ENCODE data around the gene ZNF212. TPM values are rescaled to one million over a fixed set of nuclear protein-coding genes. Genes with fewer than 3 reads are reported as not detected.

Gene ZNF212
- total RNA-seq, result 10 to 100 TPM; 11.5 to 19.9 TPM

DNA sequence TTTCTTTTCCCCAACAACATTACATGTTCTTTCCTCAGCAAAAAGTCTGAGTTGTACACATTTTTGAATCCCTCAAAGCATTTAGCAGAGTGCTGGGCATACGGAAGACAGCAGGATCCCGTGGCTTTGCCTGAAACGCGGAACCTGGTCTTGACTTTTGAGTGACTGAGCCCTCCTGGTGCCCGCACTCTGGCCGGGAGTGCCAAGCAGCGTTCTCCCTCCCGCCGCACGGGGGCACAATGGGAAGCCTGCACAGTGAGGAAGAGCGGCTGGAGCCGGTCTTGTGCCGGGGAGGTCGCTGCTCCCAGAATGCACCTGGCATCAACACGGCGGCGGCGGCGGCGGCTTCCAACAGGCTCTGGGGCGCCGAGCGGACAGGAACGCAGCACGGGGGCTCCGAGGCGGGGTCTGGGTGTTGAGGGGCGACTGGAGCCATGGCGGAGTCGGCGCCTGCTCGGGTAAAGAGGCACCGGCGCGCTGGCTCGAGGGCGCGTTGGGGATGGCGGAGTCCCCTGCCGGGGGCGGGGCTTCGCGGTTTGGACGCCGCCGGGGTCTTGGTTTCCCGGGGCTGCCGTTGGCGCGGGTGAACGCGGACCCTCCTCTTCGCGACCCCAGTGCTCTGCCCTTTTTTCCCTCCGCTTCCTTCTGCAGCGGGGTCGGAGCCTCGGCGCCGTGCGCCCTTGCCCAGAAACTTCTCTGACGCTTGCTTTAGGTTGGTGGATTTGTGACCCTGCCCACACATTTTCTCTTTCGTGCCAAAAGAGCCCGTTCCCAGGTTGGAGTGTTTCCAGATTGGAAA, at the start of gene ZNF212:
ZNF212 (plus strand) TSS at position 307 of the 799 bp plus-strand sequence; CDS start at position 435, 128 bp downstream.
- Mint-ChIP-seq H3K27ac (peak within 1 kb of the TSS; percentile 75 to 91), H3K9me3 (no peaks in the 10 kb centered on the region), H3K4me1 (ENCODE audit: low read depth in 2 of 2) (peaks cover 23 to 27% of the 10 kb centered on the region in 2 donors), H3K4me3 (peak within 1 kb of the TSS; percentile 96), H3K36me3 (peaks cover 8% of the 10 kb centered on the region), H3K27me3 (peaks cover 4 to 6% of the 10 kb centered on the region in 2 donors)
- peak; percentile 91 for DNase-seq (ENCODE audit: low spot score)
- ATAC-seq, result peak; percentile 100

DNA sequence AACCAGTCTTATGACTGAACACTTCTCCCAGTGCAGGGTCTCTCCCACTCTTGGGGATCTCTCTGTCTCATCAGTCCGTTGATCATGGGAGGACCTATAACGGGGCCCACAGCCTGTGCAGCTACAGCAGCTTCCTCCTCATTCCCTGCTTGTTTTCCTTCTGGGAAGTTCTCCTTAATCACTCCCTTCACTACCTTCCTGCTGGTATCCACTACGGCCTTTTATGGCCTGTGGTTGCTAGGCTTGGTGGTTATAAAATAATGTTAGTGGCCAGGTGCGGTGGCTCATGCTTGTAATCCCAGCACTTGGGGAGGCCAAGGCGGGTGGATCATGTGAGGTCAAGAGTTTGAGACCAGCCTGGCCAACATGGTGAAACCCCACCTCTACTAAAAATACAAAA, 47.6 kb upstream of the ZNF212 start:
- no peaks in the 10 kb centered on the region for H3K36me3 Mint-ChIP-seq

DNA sequence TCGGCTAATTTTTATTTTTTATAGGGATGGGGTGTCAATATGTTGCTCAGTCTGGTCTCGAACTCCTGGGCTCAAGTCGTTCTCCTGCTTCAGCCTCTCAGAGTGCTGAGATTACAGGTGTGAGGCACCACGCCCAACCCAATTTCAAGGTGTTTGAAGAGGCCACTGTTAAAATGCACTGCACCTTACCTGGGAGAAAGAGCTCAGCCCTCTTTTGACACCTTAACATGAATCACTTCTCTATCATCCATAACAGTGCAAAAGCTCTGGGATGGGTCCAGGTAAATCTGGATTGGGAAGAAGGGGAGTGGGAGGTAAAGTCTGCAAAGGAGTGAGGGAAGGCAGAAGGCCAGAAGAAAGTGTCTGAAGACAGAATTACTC, 44.7 kb upstream of the ZNF212 start:
- Mint-ChIP-seq H3K36me3 (peaks cover 10% of the 10 kb centered on the region), H3K4me1 (ENCODE audit: low read depth in 2 of 2) (peaks cover 37 to 47% of the 10 kb centered on the region in 2 donors), H3K27ac (peak overlapping the region in 1 of 2 donors; percentile 81), H3K27me3 (no peaks in the 10 kb centered on the region), H3K4me3 (peak overlapping the region; percentile 81), H3K9me3 (no peaks in the 10 kb centered on the region)
- DNase-seq (ENCODE audit: low spot score) (no peak), ATAC-seq (no peak)

More for the DNA sequence above, 47.6 kb upstream of the ZNF212 start:
- DNase-seq (ENCODE audit: low spot score) (no peak), ATAC-seq (no peak)
- Mint-ChIP-seq H3K27ac (peak overlapping the region in 1 of 2 donors; percentile 89), H3K4me1 (ENCODE audit: low read depth in 2 of 2) (peaks cover 14 to 41% of the 10 kb centered on the region in 2 donors), H3K4me3 (no peak overlapping the region), H3K9me3 (no peaks in the 10 kb centered on the region), H3K27me3 (no peaks in the 10 kb centered on the region)

DNA sequence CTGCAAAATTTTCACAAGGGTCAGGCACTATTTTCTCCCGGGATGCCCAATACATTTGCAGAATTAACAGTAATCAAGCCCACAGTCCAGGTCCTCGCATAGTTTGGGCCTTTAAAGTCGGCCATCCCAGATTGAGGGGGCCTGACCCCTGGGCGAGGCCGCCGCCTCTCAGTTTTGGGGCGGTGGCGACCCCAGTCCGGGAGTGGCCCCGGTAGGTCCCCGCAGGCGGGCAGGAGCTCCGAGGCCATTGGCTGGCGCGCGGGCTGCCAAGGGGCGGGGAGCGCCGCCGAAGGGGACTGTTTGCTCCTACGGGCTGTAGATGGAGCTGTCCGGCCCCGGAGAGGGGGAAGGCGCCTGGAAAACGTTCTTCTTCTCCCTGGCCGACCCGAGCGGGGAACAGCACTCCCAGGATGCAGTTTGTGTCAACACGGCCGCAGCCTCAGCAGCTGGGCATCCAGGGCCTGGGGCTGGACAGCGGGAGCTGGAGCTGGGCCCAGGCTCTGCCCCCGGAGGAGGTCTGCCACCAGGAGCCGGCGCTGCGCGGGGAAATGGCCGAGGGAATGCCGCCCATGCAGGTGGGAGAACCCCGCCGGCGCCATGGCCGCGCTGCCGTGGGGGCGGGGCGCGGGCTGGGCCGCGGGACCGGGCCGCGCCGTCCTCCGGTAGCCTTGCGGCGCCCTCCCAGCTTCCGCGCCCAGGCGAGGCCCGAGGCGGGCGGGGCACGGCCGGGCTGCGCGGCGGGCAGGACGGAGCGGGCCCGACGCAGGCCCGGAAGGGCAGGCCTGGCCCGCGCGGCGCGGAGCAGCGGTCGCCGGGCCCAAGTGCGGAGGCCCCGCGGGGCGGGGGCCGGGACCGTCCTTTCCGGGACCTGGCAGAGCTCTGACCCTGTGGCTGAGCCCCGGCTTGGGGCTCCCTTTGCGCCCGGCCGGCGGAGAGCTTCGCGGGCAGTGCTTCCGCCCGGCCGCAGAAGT, 44.0 kb upstream of the ZNF212 start, which contains the start of gene ZNF282:
ZNF282 (plus strand) TSS at position 367 of the 971 bp plus-strand sequence; CDS start at position 411, 44 bp downstream.
- ATAC-seq (peak; percentile 92), DNase-seq (ENCODE audit: low spot score) (peak; percentile 90)
- peak within 1 kb of the TSS; percentile 89 to 90 for H3K27ac Mint-ChIP-seq
- no peaks in the 10 kb centered on the region for H3K27me3 Mint-ChIP-seq
- H3K4me3 Mint-ChIP-seq, result peak within 1 kb of the TSS; percentile 90
- peaks cover 17% of the 10 kb centered on the region for H3K36me3 Mint-ChIP-seq
- no peaks in the 10 kb centered on the region for H3K9me3 Mint-ChIP-seq
- H3K4me1 Mint-ChIP-seq (ENCODE audit: low read depth in 2 of 2), result peaks cover 42 to 45% of the 10 kb centered on the region in 2 donors

GRCh38 chr7:149196151-149196704, 43.2 kb upstream of the ZNF212 start:
- Mint-ChIP-seq H3K36me3 (peaks cover 24% of the 10 kb centered on the region), H3K27me3 (no peaks in the 10 kb centered on the region), H3K4me3 (peak overlapping the region; percentile 90), H3K4me1 (ENCODE audit: low read depth in 2 of 2) (peaks cover 44 to 48% of the 10 kb centered on the region in 2 donors), H3K9me3 (no peaks in the 10 kb centered on the region), H3K27ac (peak overlapping the region; percentile 89 to 90)
- DNase-seq (ENCODE audit: low spot score) (no peak), ATAC-seq (peak; percentile 3 to 29)

DNA sequence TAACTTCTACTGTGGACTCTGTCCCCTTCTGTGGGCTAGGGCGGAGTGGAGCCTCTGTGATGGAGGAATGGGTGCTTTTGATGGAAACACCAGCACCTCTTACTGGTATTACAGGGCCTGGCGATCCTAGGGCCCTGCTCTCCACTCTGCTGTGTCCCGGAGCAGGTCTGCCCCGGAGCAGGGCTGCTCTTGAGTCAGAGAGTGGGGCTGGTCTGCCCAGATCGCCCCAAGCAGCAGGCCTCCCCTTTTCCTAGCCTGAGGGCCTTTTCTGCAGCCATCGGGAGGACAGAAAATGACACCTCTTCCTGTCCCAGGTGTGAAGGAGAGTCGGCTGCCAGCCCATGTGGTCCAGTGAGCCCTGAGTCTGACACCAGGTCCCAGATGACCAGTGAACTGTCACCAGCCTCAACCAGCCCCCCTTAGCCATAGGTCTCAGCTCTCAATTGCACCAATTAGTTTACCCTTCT, 42.7 kb upstream of the ZNF212 start:
- H3K27ac Mint-ChIP-seq, result peak overlapping the region; percentile 89 to 90
- no peaks in the 10 kb centered on the region for H3K9me3 Mint-ChIP-seq
- peaks cover 28% of the 10 kb centered on the region for H3K36me3 Mint-ChIP-seq
- peaks cover 43 to 52% of the 10 kb centered on the region in 2 donors for H3K4me1 Mint-ChIP-seq (ENCODE audit: low read depth in 2 of 2)
- no peak for DNase-seq (ENCODE audit: low spot score)
- H3K4me3 Mint-ChIP-seq, result peak overlapping the region; percentile 90
- peak in 1 of 2 donors; percentile 40 for ATAC-seq
- no peaks in the 10 kb centered on the region for H3K27me3 Mint-ChIP-seq

DNA sequence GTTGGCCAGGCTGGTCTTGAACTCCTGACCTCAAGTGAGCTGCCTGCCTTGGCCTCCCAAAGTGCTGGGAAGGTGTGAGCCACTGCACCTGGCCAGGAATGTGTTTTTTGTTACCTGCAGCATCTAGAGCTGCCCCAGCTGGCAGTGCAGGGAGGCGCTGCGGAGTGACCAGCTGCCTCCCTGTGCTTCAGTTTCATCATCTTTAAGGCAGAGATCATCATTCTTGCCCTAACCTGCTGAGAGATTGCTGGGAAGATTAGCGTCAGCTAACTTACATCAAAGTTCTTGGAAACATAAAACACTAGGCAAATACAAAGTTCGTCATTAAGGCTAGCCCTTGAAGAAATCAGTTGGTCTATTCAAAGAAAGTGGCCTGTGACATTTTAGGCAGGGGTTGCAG, 41.8 kb upstream of the ZNF212 start:
- H3K27me3 Mint-ChIP-seq, result no peaks in the 10 kb centered on the region
- H3K27ac Mint-ChIP-seq, result peak overlapping the region; percentile 89 to 90
- H3K4me3 Mint-ChIP-seq, result peak overlapping the region; percentile 90

GRCh38 chr7:149198161-149198816, 41.2 kb upstream of the ZNF212 start:
- DNase-seq (ENCODE audit: low spot score) (no peak), ATAC-seq (no peak)
- peak overlapping the region in 1 of 2 donors; percentile 47 for H3K27ac Mint-ChIP-seq
- no peaks in the 10 kb centered on the region for H3K27me3 Mint-ChIP-seq
- H3K4me3 Mint-ChIP-seq, result no peak overlapping the region
- H3K36me3 Mint-ChIP-seq, result peaks cover 32% of the 10 kb centered on the region
- no peaks in the 10 kb centered on the region for H3K9me3 Mint-ChIP-seq
- H3K4me1 Mint-ChIP-seq (ENCODE audit: low read depth in 2 of 2), result peaks cover 50 to 64% of the 10 kb centered on the region in 2 donors

More for the DNA sequence above, 41.8 kb upstream of the ZNF212 start:
- H3K4me1 Mint-ChIP-seq (ENCODE audit: low read depth in 2 of 2), result peaks cover 43 to 58% of the 10 kb centered on the region in 2 donors
- no peak for DNase-seq (ENCODE audit: low spot score)
- H3K9me3 Mint-ChIP-seq, result no peaks in the 10 kb centered on the region
- ATAC-seq, result no peak
- peaks cover 32% of the 10 kb centered on the region for H3K36me3 Mint-ChIP-seq

DNA sequence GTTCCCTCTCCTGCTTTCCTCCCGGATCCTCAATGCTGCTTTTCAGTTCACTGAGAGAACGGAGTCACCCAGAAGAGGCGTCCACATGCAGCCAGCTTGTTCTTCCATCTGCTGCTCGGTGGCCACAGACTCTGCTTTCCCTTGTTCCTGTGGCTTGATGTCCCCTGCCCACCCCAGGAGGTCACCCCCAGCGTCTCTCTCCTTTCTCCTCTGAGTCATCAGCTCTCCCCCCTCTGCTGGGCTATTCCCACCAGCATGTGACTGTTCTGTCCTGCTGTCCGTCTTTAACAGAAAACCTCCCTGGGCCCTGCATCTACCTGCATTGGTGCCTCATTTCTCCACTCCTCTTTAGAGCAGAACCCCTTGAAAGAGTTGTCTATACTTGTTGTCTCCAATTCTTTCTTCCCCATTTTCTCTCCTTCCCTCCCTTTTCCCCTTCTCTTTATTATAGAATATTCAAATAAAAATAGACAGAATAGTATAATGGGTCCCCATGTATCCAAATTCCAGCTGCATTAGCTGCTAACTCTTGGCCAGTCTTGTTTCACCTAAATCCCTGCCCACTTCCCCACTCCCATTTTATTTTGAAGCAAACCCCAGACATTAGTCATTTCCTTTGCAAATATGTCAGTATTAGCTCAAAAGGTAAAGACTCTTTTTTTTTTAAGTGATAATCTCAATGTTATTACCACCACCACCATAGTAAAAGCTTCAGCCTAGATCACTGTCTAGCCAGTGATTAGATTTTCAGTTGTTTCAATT, 40.0 kb upstream of the ZNF212 start:
- Mint-ChIP-seq H3K36me3 (peaks cover 41% of the 10 kb centered on the region), H3K27me3 (no peaks in the 10 kb centered on the region), H3K27ac (peak overlapping the region; percentile 60 to 91), H3K4me1 (ENCODE audit: low read depth in 2 of 2) (peaks cover 57 to 73% of the 10 kb centered on the region in 2 donors), H3K9me3 (no peaks in the 10 kb centered on the region), H3K4me3 (peak overlapping the region; percentile 67)
- ATAC-seq (no peak), DNase-seq (ENCODE audit: low spot score) (no peak)

DNA sequence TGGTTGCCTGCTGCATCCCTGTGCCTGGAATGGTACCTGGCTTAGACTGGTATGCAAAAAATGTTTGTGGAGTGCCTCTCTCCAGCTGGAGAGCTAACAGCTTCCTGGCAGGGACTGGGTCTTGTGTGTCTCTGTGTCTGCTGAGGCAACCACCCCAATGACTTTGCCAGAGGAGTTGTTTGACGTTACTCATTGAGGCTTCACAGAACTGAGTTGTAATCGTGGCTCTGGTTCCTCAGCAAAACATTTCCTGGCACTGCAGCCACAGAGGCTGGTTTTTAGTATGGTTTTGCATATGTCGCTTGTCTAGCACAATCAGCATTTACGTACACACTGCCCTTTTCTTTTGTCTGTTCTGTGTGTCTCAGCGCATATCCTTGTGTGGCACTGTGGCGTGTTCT, 36.6 kb upstream of the ZNF212 start:
- DNase-seq (ENCODE audit: low spot score) (no peak), ATAC-seq (peak; percentile 88 to 90)
- H3K36me3 Mint-ChIP-seq, result peaks cover 54% of the 10 kb centered on the region
- no peaks in the 10 kb centered on the region for H3K27me3 Mint-ChIP-seq
- no peaks in the 10 kb centered on the region for H3K9me3 Mint-ChIP-seq
- H3K27ac Mint-ChIP-seq, result peak overlapping the region; percentile 91 to 93
- peaks cover 50 to 53% of the 10 kb centered on the region in 2 donors for H3K4me1 Mint-ChIP-seq (ENCODE audit: low read depth in 2 of 2)
- peak overlapping the region; percentile 65 for H3K4me3 Mint-ChIP-seq

DNA sequence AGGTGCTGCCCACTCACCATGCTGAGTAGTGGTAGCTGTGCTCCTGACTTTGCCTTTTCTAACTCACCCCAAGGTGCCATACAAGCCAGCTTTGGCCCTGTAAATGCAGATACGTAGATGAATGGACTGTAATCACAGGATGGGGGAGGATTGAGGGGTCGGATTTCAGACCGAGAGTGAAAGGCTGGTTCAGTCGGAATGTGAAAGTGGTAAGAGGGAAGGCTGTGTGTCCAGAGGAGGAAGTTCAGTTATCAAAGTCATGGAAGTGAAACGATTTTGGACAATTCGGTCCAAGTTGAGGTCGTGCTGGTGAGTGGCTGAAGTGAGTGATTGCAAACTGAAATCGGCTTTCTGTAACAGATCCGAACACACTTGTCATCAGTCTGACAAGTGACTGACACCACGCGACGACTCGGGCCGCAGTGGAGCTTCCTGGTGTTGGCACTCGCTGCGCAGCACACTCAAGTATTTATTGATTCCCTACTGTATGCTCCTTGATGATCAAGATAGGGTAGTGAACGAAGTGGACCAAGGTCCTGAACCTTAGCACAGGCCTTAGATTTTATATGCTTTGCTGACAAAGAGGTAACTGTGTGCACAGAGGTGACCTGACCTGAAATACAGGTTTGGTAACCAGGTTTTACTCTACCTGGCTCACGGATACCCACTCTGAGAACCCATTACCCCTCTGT, 33.6 kb upstream of the ZNF212 start:
- H3K4me1 Mint-ChIP-seq (ENCODE audit: low read depth in 2 of 2), result peaks cover 39 to 43% of the 10 kb centered on the region in 2 donors
- no peak for ATAC-seq
- no peaks in the 10 kb centered on the region for H3K9me3 Mint-ChIP-seq
- peak overlapping the region in 1 of 2 donors; percentile 50 for H3K27ac Mint-ChIP-seq
- H3K4me3 Mint-ChIP-seq, result no peak overlapping the region
- H3K27me3 Mint-ChIP-seq, result no peaks in the 10 kb centered on the region
- no peak for DNase-seq (ENCODE audit: low spot score)
- H3K36me3 Mint-ChIP-seq, result peaks cover 46% of the 10 kb centered on the region
